Astrocyte (in vitro differentiated cells and primary cell): ENCODE measurements around the gene BECN2. TPM values are rescaled to one million over a fixed set of nuclear protein-coding genes. Genes with fewer than 3 reads are reported as not detected.
A peak's percentile ranks its signal among the peaks of the same experiment; 100 is the strongest.

Experiments used
- DNase-seq: peaks from one replicate; pipeline ENCODE4 v3.0.0-alpha.2; 2010; ENCODE audit warnings: low read depth
- FAIRE-seq: peaks from 2 replicates; lab custom pipeline; 2011; peaks lifted over from hg19 to GRCh38; lab: Jason Lieb, UNC
- H2AFZ ChIP-seq: 2 replicates; pipeline ENCODE4 v1.6.0; 2012; ENCODE audit warnings: low read depth, low read length, inconsistent platforms
- H3K27ac ChIP-seq: 2 replicates; pipeline ENCODE4 v1.5.1; 2011; ENCODE audit warnings: low read depth, low read length, inconsistent platforms
- H3K27me3 ChIP-seq: 2 replicates; pipeline ENCODE4 v1.6.0; 2011; ENCODE audit warnings: low read length, inconsistent platforms; ENCODE audit not compliant: insufficient read depth
- H3K36me3 ChIP-seq: 2 replicates; pipeline ENCODE4 v1.5.1; 2011; ENCODE audit warnings: low read length, inconsistent platforms; ENCODE audit not compliant: insufficient read depth
- H3K4me1 ChIP-seq: 2 replicates; pipeline ENCODE4 v1.5.1; 2011; ENCODE audit warnings: low read length, inconsistent platforms; ENCODE audit not compliant: insufficient read depth
- H3K4me2 ChIP-seq: 2 replicates; pipeline ENCODE4 v1.6.0; 2012; ENCODE audit warnings: low read length, inconsistent platforms
- H3K4me3 ChIP-seq: 2 replicates; pipeline ENCODE4 v1.5.1; 2011; ENCODE audit warnings: low read depth, mild to moderate bottlenecking, low read length, inconsistent platforms; ENCODE audit not compliant: insufficient read depth
- H3K79me2 ChIP-seq: 2 replicates; pipeline ENCODE4 v1.6.0; 2012; ENCODE audit warnings: mild to moderate bottlenecking, low read length, inconsistent platforms; ENCODE audit not compliant: insufficient read depth
- H3K9ac ChIP-seq: 2 replicates; pipeline ENCODE4 v1.6.0; 2012; ENCODE audit warnings: mild to moderate bottlenecking, low read length, inconsistent platforms
- H3K9me3 ChIP-seq: 2 replicates; pipeline ENCODE4 v1.5.1; 2012; ENCODE audit warnings: low read depth, mild to moderate bottlenecking, low read length, inconsistent platforms; ENCODE audit not compliant: insufficient read depth
- H4K20me1 ChIP-seq: 2 replicates; pipeline ENCODE4 v1.6.0; 2012; ENCODE audit warnings: low read length, inconsistent platforms; ENCODE audit not compliant: insufficient read depth
- H3K27ac Mint-ChIP-seq: one replicate; pipeline ENCODE4 v1.8.0; 2021; ENCODE audit warnings: mild to moderate bottlenecking, mixed read lengths; ENCODE audit not compliant: unreplicated experiment
- H3K27me3 Mint-ChIP-seq: one replicate; pipeline ENCODE4 v1.8.0; 2021; ENCODE audit warnings: low read depth, mixed read lengths; ENCODE audit not compliant: unreplicated experiment
- H3K36me3 Mint-ChIP-seq: one replicate; pipeline ENCODE4 v1.8.0; 2021; ENCODE audit warnings: low read depth, mixed read lengths; ENCODE audit not compliant: unreplicated experiment
- H3K4me1 Mint-ChIP-seq: one replicate; pipeline ENCODE4 v1.8.0; 2021; ENCODE audit warnings: low read depth, mixed read lengths; ENCODE audit not compliant: unreplicated experiment
- H3K4me3 Mint-ChIP-seq: one replicate; pipeline ENCODE4 v1.8.0; 2021; ENCODE audit warnings: mild to moderate bottlenecking, moderate library complexity, mixed read lengths; ENCODE audit not compliant: unreplicated experiment
- H3K9me3 Mint-ChIP-seq: one replicate; pipeline ENCODE4 v1.8.0; 2021; ENCODE audit warnings: mild to moderate bottlenecking, mixed read lengths; ENCODE audit not compliant: unreplicated experiment
- CTCF ChIP-seq: IDR thresholded peaks from 2 replicates; pipeline ENCODE4 v1.5.1; 2011; ENCODE audit warnings: low read depth, mild to moderate bottlenecking, inconsistent platforms, low read length, moderate library complexity; ENCODE audit not compliant: insufficient read depth
- EZH2 ChIP-seq: IDR thresholded peaks from 2 replicates; pipeline ENCODE4 v1.6.1; 2012; ENCODE audit warnings: mild to moderate bottlenecking, low read length, inconsistent platforms; ENCODE audit not compliant: insufficient read depth
- total RNA-seq: library from RNA; stranded (reverse); gene quantifications from 2 replicates; pipeline ENCODE4 v1.2.1, GENCODE V29; 2021

BECN2 gene
- total RNA-seq, 1 donor from 2014 or later = not detected

- H3K9me3 ChIP-seq = no peaks in the 10 kb centered on the region
- DNase-seq (no peak), FAIRE-seq (no peak)
- H4K20me1 ChIP-seq = no peaks in the 10 kb centered on the region
- Mint-ChIP-seq H3K27me3 (no peaks in the 10 kb centered on the region), H3K4me1 (peaks cover 2% of the 10 kb centered on the region), H3K36me3 (no peaks in the 10 kb centered on the region), H3K27ac (no peak overlapping the region), H3K4me3 (no peak overlapping the region), H3K9me3 (no peaks in the 10 kb centered on the region)
- H3K27ac ChIP-seq = no peak overlapping the region
- H2AFZ ChIP-seq = no peak overlapping the region
- no peaks in the 10 kb centered on the region for H3K4me1 ChIP-seq
- H3K4me2 ChIP-seq = no peak overlapping the region
- H3K9ac ChIP-seq = no peak overlapping the region
- H3K4me3 ChIP-seq = no peak overlapping the region
- TF ChIP-seq CTCF = no peak
- TF ChIP-seq EZH2 = no peak
- H3K79me2 ChIP-seq = no peaks in the 10 kb centered on the region
- H3K27me3 ChIP-seq = no peaks in the 10 kb centered on the region
- no peaks in the 10 kb centered on the region for H3K36me3 ChIP-seq
These were observed 14.8 kb upstream of the BECN2 start for GRCh38 chr1:241942738-241943137.

DNA sequence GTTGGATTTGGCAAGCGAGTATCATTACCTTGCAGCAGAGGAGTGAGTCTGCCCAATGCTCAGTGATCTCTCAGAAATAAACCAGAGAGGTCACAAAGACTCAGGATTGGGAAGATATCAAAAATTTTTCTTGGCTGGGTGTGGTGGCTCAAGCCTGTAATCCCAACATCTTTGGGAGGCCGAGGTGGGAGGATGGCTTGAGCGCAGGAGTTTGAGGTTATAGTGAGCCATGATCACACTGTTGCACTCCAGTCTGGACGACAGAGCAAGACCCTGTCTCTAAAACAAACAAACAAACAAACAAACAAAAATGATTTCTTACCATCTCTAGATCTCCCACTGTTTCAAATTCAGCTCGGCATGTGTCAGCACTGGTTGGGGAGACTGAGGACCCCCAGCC lies 13.3 kb upstream of the BECN2 start:
- H3K4me3 Mint-ChIP-seq = no peak overlapping the region
- Histone ChIP-seq H3K4me3 (no peak overlapping the region), H3K27ac (no peak overlapping the region), H3K4me1 (no peaks in the 10 kb centered on the region), H3K9ac (no peak overlapping the region), H4K20me1 (no peaks in the 10 kb centered on the region), H3K36me3 (no peaks in the 10 kb centered on the region), H3K4me2 (no peak overlapping the region), H2AFZ (no peak overlapping the region), H3K79me2 (no peaks in the 10 kb centered on the region), H3K9me3 (no peaks in the 10 kb centered on the region), H3K27me3 (no peaks in the 10 kb centered on the region)
- peaks cover 2% of the 10 kb centered on the region for H3K4me1 Mint-ChIP-seq
- FAIRE-seq = no peak
- no peak for DNase-seq
- H3K27ac Mint-ChIP-seq = no peak overlapping the region
- TF ChIP-seq CTCF (no peak), EZH2 (no peak)
- no peaks in the 10 kb centered on the region for H3K9me3 Mint-ChIP-seq
- H3K36me3 Mint-ChIP-seq = no peaks in the 10 kb centered on the region
- H3K27me3 Mint-ChIP-seq = peaks cover 3% of the 10 kb centered on the region

- Histone ChIP-seq H3K79me2 (no peaks in the 10 kb centered on the region), H3K4me3 (no peak overlapping the region), H3K9me3 (no peaks in the 10 kb centered on the region), H3K9ac (no peak overlapping the region), H3K36me3 (no peaks in the 10 kb centered on the region), H3K27me3 (no peaks in the 10 kb centered on the region), H3K4me1 (no peaks in the 10 kb centered on the region), H2AFZ (no peak overlapping the region), H4K20me1 (no peaks in the 10 kb centered on the region), H3K27ac (no peak overlapping the region), H3K4me2 (no peak overlapping the region)
- Mint-ChIP-seq H3K27ac (no peak overlapping the region), H3K9me3 (no peaks in the 10 kb centered on the region), H3K4me1 (peaks cover 2% of the 10 kb centered on the region), H3K4me3 (no peak overlapping the region), H3K27me3 (peaks cover 3% of the 10 kb centered on the region), H3K36me3 (no peaks in the 10 kb centered on the region)
- FAIRE-seq (no peak), DNase-seq (peak; percentile 68)
- TF ChIP-seq EZH2 (no peak), CTCF (no peak)
These were observed 10.2 kb upstream of the BECN2 start for GRCh38 chr1:241947354-241947753.
